HL-60 (cell line): ENCODE data around the gene STXBP1.

ENCODE experiments used
- GABPA ChIP-seq: IDR thresholded peaks from 2 replicates; pipeline ENCODE4 v1.6.1; 2012; ENCODE audit warnings: low read depth
- POLR2AphosphoS5 ChIP-seq: IDR thresholded peaks from 2 replicates; pipeline ENCODE4 v1.6.1; 2012; ENCODE audit warnings: low read depth
- TF ChIP-seq, protein P1 (sequence below): IDR thresholded peaks from one replicate; pipeline ENCODE4 v1.5.1; 2011; ENCODE audit warnings: low read length, control low read depth, inconsistent platforms; ENCODE audit not compliant: insufficient read depth
- TF ChIP-seq, protein P2 (sequence below): IDR thresholded peaks from 2 replicates; pipeline ENCODE4 v1.6.1; 2012; ENCODE audit warnings: low read depth; ENCODE audit not compliant: insufficient replicate concordance

GRCh38 chr9:127686461-127687393 lies 74.7 kb downstream of the STXBP1 start:
- TF ChIP-seq POLR2AphosphoS5 (no peak), GABPA (no peak)
- TF ChIP-seq, protein P1, sequence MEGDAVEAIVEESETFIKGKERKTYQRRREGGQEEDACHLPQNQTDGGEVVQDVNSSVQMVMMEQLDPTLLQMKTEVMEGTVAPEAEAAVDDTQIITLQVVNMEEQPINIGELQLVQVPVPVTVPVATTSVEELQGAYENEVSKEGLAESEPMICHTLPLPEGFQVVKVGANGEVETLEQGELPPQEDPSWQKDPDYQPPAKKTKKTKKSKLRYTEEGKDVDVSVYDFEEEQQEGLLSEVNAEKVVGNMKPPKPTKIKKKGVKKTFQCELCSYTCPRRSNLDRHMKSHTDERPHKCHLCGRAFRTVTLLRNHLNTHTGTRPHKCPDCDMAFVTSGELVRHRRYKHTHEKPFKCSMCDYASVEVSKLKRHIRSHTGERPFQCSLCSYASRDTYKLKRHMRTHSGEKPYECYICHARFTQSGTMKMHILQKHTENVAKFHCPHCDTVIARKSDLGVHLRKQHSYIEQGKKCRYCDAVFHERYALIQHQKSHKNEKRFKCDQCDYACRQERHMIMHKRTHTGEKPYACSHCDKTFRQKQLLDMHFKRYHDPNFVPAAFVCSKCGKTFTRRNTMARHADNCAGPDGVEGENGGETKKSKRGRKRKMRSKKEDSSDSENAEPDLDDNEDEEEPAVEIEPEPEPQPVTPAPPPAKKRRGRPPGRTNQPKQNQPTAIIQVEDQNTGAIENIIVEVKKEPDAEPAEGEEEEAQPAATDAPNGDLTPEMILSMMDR: no peak
- TF ChIP-seq, protein P2, sequence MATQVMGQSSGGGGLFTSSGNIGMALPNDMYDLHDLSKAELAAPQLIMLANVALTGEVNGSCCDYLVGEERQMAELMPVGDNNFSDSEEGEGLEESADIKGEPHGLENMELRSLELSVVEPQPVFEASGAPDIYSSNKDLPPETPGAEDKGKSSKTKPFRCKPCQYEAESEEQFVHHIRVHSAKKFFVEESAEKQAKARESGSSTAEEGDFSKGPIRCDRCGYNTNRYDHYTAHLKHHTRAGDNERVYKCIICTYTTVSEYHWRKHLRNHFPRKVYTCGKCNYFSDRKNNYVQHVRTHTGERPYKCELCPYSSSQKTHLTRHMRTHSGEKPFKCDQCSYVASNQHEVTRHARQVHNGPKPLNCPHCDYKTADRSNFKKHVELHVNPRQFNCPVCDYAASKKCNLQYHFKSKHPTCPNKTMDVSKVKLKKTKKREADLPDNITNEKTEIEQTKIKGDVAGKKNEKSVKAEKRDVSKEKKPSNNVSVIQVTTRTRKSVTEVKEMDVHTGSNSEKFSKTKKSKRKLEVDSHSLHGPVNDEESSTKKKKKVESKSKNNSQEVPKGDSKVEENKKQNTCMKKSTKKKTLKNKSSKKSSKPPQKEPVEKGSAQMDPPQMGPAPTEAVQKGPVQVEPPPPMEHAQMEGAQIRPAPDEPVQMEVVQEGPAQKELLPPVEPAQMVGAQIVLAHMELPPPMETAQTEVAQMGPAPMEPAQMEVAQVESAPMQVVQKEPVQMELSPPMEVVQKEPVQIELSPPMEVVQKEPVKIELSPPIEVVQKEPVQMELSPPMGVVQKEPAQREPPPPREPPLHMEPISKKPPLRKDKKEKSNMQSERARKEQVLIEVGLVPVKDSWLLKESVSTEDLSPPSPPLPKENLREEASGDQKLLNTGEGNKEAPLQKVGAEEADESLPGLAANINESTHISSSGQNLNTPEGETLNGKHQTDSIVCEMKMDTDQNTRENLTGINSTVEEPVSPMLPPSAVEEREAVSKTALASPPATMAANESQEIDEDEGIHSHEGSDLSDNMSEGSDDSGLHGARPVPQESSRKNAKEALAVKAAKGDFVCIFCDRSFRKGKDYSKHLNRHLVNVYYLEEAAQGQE: no peak
